ENCODE measurements around the gene TP53RK.

TP53RK gene

DNA sequence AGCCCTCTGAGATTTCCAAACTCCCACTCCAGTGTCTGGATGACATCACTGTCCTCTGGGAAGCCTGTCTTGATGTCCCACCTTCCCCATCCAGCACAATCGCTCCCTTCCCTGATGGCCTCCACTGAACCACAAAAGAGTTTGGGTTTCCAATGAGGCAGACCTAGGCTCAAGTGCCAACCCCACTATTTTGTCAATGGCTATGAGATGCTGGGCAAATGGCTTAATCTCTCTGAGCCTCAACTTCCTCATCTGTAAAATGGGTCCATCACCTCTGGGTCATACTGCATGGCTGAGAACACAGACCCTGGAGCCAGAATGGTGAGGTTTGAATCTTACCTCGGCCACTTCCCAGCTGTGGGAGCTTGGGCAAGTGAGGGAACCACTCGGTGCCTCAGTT is 49.7 kb downstream of the TP53RK start:
- DNase-seq (ENCODE audit: low read depth, low spot score), result no peak
- no peak overlapping the region for H3K4me3 ChIP-seq (ENCODE audit: low read depth, low read length)
- TF ChIP-seq, protein P1, sequence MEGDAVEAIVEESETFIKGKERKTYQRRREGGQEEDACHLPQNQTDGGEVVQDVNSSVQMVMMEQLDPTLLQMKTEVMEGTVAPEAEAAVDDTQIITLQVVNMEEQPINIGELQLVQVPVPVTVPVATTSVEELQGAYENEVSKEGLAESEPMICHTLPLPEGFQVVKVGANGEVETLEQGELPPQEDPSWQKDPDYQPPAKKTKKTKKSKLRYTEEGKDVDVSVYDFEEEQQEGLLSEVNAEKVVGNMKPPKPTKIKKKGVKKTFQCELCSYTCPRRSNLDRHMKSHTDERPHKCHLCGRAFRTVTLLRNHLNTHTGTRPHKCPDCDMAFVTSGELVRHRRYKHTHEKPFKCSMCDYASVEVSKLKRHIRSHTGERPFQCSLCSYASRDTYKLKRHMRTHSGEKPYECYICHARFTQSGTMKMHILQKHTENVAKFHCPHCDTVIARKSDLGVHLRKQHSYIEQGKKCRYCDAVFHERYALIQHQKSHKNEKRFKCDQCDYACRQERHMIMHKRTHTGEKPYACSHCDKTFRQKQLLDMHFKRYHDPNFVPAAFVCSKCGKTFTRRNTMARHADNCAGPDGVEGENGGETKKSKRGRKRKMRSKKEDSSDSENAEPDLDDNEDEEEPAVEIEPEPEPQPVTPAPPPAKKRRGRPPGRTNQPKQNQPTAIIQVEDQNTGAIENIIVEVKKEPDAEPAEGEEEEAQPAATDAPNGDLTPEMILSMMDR (IDR thresholded peaks at IDR 0.05; ENCODE audit: low read depth, low read length), result no peak
- in situ Hi-C loops (cut with HindIII; ENCODE audit: low sequenced_read_pairs), result no loop called here

DNA sequence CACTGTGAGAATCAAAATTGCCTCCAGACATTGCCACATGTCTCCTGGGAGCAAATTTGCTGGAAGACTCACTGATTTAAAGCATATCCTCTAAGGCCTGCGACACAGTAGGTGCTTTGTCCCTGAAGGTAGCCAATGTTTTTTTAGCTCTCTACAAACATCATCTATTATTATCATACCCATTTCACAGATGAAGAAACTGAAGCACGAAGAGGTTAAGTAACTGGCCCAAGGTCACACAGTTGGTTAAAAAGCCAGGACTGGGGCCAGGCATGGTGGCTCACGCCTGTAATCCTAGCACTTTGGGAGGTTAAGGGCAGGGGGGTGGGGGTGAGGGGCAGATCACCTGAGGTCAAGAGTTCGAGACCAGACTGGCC is 50.4 kb downstream of the TP53RK start:
- no peak overlapping the region for H3K4me3 ChIP-seq (ENCODE audit: low read depth, low read length)
- DNase-seq (ENCODE audit: low read depth, low spot score), result no peak
- TF ChIP-seq, protein P1 (IDR thresholded peaks at IDR 0.05; ENCODE audit: low read depth, low read length), result no peak
- in situ Hi-C loops (cut with HindIII; ENCODE audit: low sequenced_read_pairs), result no loop called here

DNA sequence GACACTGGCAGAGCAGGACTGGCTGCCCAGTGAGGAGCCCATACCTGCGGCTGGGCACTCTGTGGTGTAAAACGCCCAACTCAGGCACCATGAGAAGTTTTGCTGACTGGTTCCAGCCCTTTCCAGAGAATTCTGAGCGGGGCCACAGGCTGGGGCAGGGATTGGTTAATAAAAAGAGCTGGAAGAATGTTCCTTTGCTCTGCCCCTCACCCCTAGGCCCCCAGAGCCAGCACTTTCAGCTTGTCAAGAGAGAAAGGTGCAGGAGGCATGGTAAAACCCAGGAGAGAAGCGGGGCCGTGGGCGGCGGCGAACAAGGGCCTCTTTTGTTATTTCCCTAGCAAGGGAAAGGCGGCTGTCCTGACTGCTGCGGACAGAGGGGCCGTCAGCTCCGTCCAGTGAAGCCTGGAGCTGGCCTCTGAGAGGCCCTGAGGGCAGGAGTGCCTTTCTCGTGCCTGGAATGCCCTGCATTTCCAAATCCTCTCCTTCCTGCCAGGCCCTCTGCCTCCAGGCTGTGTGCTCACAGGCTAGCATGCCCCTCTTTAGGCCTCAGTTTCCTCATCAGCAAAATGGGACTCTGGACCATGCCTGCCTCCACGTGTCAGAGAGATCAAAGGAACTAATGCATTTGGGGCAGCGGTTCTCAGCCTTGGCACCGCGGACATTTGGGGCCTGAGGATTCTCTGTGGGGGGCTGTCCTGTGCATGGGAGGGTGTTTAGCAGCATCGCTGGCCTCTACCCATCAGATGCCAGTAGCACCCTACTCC is 50.9 kb downstream of the TP53RK start:
- no peak overlapping the region for H3K4me3 ChIP-seq (ENCODE audit: low read depth, low read length)
- DNase-seq (ENCODE audit: low read depth, low spot score), result no peak
- TF ChIP-seq, protein P1 (IDR thresholded peaks at IDR 0.05; ENCODE audit: low read depth, low read length), result no peak
- in situ Hi-C loops (cut with HindIII; ENCODE audit: low sequenced_read_pairs), result no loop called here

DNA sequence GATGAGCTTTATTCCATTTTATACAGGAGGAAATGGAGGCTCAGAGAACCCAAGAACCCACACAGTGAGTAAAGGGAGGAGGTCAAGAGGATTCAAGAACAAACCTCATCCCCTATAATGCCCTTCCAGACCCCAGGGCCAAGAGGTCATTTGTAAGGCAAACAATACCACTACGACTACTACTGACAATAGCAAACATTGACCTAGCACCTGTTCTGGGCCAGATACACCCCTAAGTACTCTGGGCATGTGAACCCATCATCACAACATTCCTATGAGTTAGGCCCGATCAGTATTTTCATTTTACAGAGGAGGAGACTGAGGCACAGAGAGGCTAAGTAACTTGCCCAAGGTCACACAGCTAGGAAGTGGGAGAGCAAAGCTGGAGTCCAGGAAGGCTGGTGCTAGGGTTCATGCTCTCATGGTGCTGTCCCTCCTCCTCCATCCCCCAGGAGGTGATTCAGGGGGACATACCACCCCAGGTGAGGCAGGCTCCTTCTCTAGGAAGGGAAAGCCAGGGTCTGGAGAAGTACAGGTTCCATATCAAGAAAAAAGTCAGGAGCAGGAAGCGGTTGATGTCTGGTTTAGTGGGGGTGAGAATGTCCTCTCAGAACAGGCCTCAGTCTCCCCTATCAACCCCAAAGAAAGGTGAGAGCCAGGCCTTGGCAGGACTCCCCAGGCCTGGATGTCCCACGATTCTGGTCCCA is 51.7 kb downstream of the TP53RK start:
- H3K4me3 ChIP-seq (ENCODE audit: low read depth, low read length), result no peak overlapping the region
- in situ Hi-C loops (cut with HindIII; ENCODE audit: low sequenced_read_pairs), result no loop called here
- TF ChIP-seq, protein P1 (IDR thresholded peaks at IDR 0.05; ENCODE audit: low read depth, low read length), result no peak
- DNase-seq (ENCODE audit: low read depth, low spot score), result no peak

DNA sequence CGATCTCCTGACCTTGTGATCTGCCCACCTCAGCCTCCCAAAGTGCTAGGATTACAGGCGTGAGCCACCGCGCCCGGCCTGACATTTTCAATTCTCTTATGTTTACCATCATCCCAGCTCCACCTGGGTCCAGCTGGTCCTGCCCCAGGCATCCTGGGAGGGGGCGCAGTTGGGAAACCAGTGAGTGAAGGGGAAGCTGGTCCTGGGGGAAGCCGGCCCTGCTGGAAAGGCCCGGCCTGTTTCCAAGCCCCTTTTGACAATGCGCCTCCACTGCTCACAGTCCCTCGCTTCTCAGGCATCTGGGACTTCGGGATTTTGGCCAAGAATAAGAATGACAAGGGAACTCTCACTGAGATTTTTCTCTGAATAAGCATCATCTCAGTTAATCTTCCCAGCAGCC is 52.2 kb downstream of the TP53RK start:
- in situ Hi-C loops (cut with HindIII; ENCODE audit: low sequenced_read_pairs), result no loop called here
- DNase-seq (ENCODE audit: low read depth, low spot score), result no peak
- H3K4me3 ChIP-seq (ENCODE audit: low read depth, low read length), result no peak overlapping the region
- TF ChIP-seq, protein P1 (IDR thresholded peaks at IDR 0.05; ENCODE audit: low read depth, low read length), result no peak

DNA sequence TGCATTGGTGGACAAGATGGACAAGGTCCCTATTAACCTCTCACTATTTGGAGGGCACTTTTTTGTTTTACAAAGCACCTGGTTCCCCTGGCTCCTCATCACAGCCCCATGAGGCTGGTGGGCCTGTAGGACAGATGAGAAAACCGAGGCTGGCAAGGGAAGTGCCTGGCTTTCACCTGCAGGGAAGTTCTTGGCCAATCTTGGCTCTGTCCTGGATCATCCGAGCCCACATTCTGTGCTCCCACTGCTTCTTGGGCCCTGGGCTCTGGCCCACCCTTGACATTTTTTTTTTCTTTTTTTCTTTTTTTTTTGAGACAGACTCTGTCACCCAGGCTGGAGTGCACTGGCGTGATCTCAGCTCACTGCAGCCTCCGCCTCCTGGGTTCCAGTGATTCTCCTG is 52.7 kb downstream of the TP53RK start:
- no peak overlapping the region for H3K4me3 ChIP-seq (ENCODE audit: low read depth, low read length)
- no peak for DNase-seq (ENCODE audit: low read depth, low spot score)
- in situ Hi-C loops (cut with HindIII; ENCODE audit: low sequenced_read_pairs), result no loop called here
- TF ChIP-seq, protein P1 (IDR thresholded peaks at IDR 0.05; ENCODE audit: low read depth, low read length), result no peak
